ENCODE data around the gene REV1.

GRCh38 chr2:99476629-99477028 is 13.2 kb downstream of the REV1 start:
- TF ChIP-seq CTCF (IDR thresholded peaks at IDR 0.05 in 2 of 3, conservative IDR thresholded peaks at IDR 0.05 in 1 of 3; ENCODE audit: borderline replicate concordance in 1 of 3, insufficient read depth in 1 of 3, low read depth in 2 of 3, low read length in 2 of 3) (no peak), REST (IDR thresholded peaks at IDR 0.05; ENCODE audit: low read depth) (no peak), SIN3A (IDR thresholded peaks at IDR 0.05; ENCODE audit: low read depth) (no peak), POLR2A (IDR thresholded peaks at IDR 0.05; ENCODE audit: borderline replicate concordance, extremely low read depth, insufficient read depth, insufficient read length) (no peak), EZH2phosphoT487 (IDR thresholded peaks at IDR 0.05; ENCODE audit: borderline replicate concordance) (no peak), ZBTB33 (IDR thresholded peaks at IDR 0.05; ENCODE audit: extremely low read depth, insufficient replicate concordance, low read length) (no peak), SP1 (IDR thresholded peaks at IDR 0.05; ENCODE audit: low read depth) (no peak), TCF7L2 (IDR thresholded peaks at IDR 0.05; ENCODE audit: borderline replicate concordance, extremely low read depth, insufficient read depth, insufficient read length) (no peak), CBX3 (IDR thresholded peaks at IDR 0.05; ENCODE audit: low read depth) (no peak)
